Measurements from ENCODE around the gene TNFRSF6B.

TNFRSF6B gene

GRCh38 chr20:63733117-63733516, 36.7 kb downstream of the TNFRSF6B start:
- TF ChIP-seq FOXP2 (optimal IDR thresholded peaks at IDR 0.05; ENCODE audit: borderline replicate concordance, extremely low read depth, extremely low read length, insufficient read depth) (no peak), REST (IDR thresholded peaks at IDR 0.05; ENCODE audit: insufficient read depth in 1 of 2, low read depth in 2 of 2, low read length in 2 of 2) (no peak), TAF1 (IDR thresholded peaks at IDR 0.05; ENCODE audit: borderline replicate concordance, insufficient read depth, low read length) (no peak), SIN3A (IDR thresholded peaks at IDR 0.05; ENCODE audit: borderline replicate concordance, insufficient read depth, low read length) (no peak), POLR2AphosphoS5 (IDR thresholded peaks at IDR 0.05; ENCODE audit: low read depth, low read length) (no peak)

GRCh38 chr20:63733579-63734081, 37.2 kb downstream of the TNFRSF6B start:
- TF ChIP-seq POLR2AphosphoS5 (IDR thresholded peaks at IDR 0.05; ENCODE audit: low read depth, low read length) (no peak), TAF1 (IDR thresholded peaks at IDR 0.05; ENCODE audit: borderline replicate concordance, insufficient read depth, low read length) (no peak), FOXP2 (optimal IDR thresholded peaks at IDR 0.05; ENCODE audit: borderline replicate concordance, extremely low read depth, extremely low read length, insufficient read depth) (no peak), SIN3A (IDR thresholded peaks at IDR 0.05; ENCODE audit: borderline replicate concordance, insufficient read depth, low read length) (no peak), REST (IDR thresholded peaks at IDR 0.05; ENCODE audit: insufficient read depth in 1 of 2, low read depth in 2 of 2, low read length in 2 of 2) (no peak)

GRCh38 chr20:63734111-63734945, 37.9 kb downstream of the TNFRSF6B start:
- TF ChIP-seq REST (IDR thresholded peaks at IDR 0.05; ENCODE audit: insufficient read depth in 1 of 2, low read depth in 2 of 2, low read length in 2 of 2): no peak
- TF ChIP-seq POLR2AphosphoS5 (IDR thresholded peaks at IDR 0.05; ENCODE audit: low read depth, low read length): no peak
- TF ChIP-seq FOXP2 (optimal IDR thresholded peaks at IDR 0.05; ENCODE audit: borderline replicate concordance, extremely low read depth, extremely low read length, insufficient read depth): no peak
- no peak for TF ChIP-seq TAF1 (IDR thresholded peaks at IDR 0.05; ENCODE audit: borderline replicate concordance, insufficient read depth, low read length)
- no peak for TF ChIP-seq SIN3A (IDR thresholded peaks at IDR 0.05; ENCODE audit: borderline replicate concordance, insufficient read depth, low read length)

- TF ChIP-seq POLR2AphosphoS5 (IDR thresholded peaks at IDR 0.05; ENCODE audit: low read depth, low read length): no peak
- no peak for TF ChIP-seq FOXP2 (optimal IDR thresholded peaks at IDR 0.05; ENCODE audit: borderline replicate concordance, extremely low read depth, extremely low read length, insufficient read depth)
- no peak for TF ChIP-seq REST (IDR thresholded peaks at IDR 0.05; ENCODE audit: insufficient read depth in 1 of 2, low read depth in 2 of 2, low read length in 2 of 2)
- no peak for TF ChIP-seq TAF1 (IDR thresholded peaks at IDR 0.05; ENCODE audit: borderline replicate concordance, insufficient read depth, low read length)
- TF ChIP-seq SIN3A (IDR thresholded peaks at IDR 0.05; ENCODE audit: borderline replicate concordance, insufficient read depth, low read length): no peak
These were observed 38.8 kb downstream of the TNFRSF6B start for GRCh38 chr20:63734946-63735858.

Measured in PFSK-1 (cell line).